ENCODE measurements around the gene MAP3K9.

MAP3K9 gene

GRCh38 chr14:70716483-70716882 lies 92.8 kb downstream of the MAP3K9 start (continued):
- TF ChIP-seq PATZ1 (CRISPR knock-in tag; IDR thresholded peaks at IDR 0.05; ENCODE audit: borderline replicate concordance) (no peak), ARNTL (CRISPR knock-in tag; IDR thresholded peaks at IDR 0.05; ENCODE audit: borderline replicate concordance, low read depth) (no peak), BACH2 (CRISPR knock-in tag; IDR thresholded peaks at IDR 0.05; ENCODE audit: borderline replicate concordance) (no peak)

- peak; percentile 59 for ATAC-seq
- TF ChIP-seq ARNTL (CRISPR knock-in tag; IDR thresholded peaks at IDR 0.05; ENCODE audit: borderline replicate concordance, low read depth): no peak
- TF ChIP-seq PATZ1 (CRISPR knock-in tag; IDR thresholded peaks at IDR 0.05; ENCODE audit: borderline replicate concordance): no peak
- no peak for TF ChIP-seq TOX (CRISPR knock-in tag; IDR thresholded peaks at IDR 0.05; ENCODE audit: borderline replicate concordance)
- no peak for TF ChIP-seq RARB (CRISPR knock-in tag; IDR thresholded peaks at IDR 0.05)
- no peak for TF ChIP-seq CREB5 (CRISPR knock-in tag; IDR thresholded peaks at IDR 0.05; ENCODE audit: low read depth)
- TF ChIP-seq ZFP3 (CRISPR knock-in tag; IDR thresholded peaks at IDR 0.05): no peak
- TF ChIP-seq ZNF565 (CRISPR knock-in tag; conservative IDR thresholded peaks at IDR 0.05; ENCODE audit: low read depth): no peak
- TF ChIP-seq CSDC2 (CRISPR knock-in tag; IDR thresholded peaks at IDR 0.05): no peak
- TF ChIP-seq ESRRG (CRISPR knock-in tag; IDR thresholded peaks at IDR 0.05): no peak
- no peak for TF ChIP-seq PPARA (CRISPR knock-in tag; IDR thresholded peaks at IDR 0.05; ENCODE audit: borderline replicate concordance)
- no peak for TF ChIP-seq GLIS3 (CRISPR knock-in tag; IDR thresholded peaks at IDR 0.05)
- no peak for TF ChIP-seq CSRNP3 (CRISPR knock-in tag; IDR thresholded peaks at IDR 0.05)
- TF ChIP-seq POU6F1 (CRISPR knock-in tag; IDR thresholded peaks at IDR 0.05; ENCODE audit: borderline replicate concordance, low read depth): no peak
- TF ChIP-seq ZNF70 (CRISPR knock-in tag; IDR thresholded peaks at IDR 0.05): no peak
- no peak for TF ChIP-seq ZNF8 (CRISPR knock-in tag; IDR thresholded peaks at IDR 0.05)
- no peak for TF ChIP-seq TCF4 (CRISPR knock-in tag; IDR thresholded peaks at IDR 0.05; ENCODE audit: borderline replicate concordance)
- TF ChIP-seq ZC3H10 (CRISPR knock-in tag; IDR thresholded peaks at IDR 0.05): no peak
- TF ChIP-seq TSHZ2 (CRISPR knock-in tag; IDR thresholded peaks at IDR 0.05): no peak
- no peak for TF ChIP-seq BACH2 (CRISPR knock-in tag; IDR thresholded peaks at IDR 0.05; ENCODE audit: borderline replicate concordance)
- no peak for TF ChIP-seq ISL1 (CRISPR knock-in tag; IDR thresholded peaks at IDR 0.05)
Measured at GRCh38 chr14:70714055-70714550, 95.2 kb downstream of the MAP3K9 start.
